H1 (cell line): ENCODE data around the gene FSTL4. TPM values are rescaled to one million over a fixed set of nuclear protein-coding genes. Genes with fewer than 3 reads are reported as not detected.
A peak's percentile ranks its signal among the peaks of the same experiment; 100 is the strongest.

Source experiments
- CTCF ChIA-PET: fragments of 300-600 bp; sonication (Branson Sonifier 250); formaldehyde crosslinking; loops from one replicate; lab custom pipeline; 2021; ENCODE audit not compliant: partially characterized antibody; lab: Charles Lee
- POLR2A ChIA-PET: fragments of 300-600 bp; sonication (Branson Sonifier 250); formaldehyde crosslinking; loops from one replicate; lab custom pipeline; 2021; ENCODE audit warnings: inconsistent platforms; ENCODE audit not compliant: partially characterized antibody; lab: Charles Lee
- DNase-seq, 2 experiments: peaks; one replicate each; pipeline versions ENCODE4 v3.0.0 to v3.0.0-alpha.2; 2010 to 2022; ENCODE audit warnings: low spot score in 2 of 2, low read depth in 1 of 2, mixed read lengths in 1 of 2
- FAIRE-seq: peaks from 2 replicates; lab custom pipeline; 2011; peaks lifted over from hg19 to GRCh38; lab: Jason Lieb, UNC
- H2AFZ ChIP-seq: 2 replicates; pipeline ENCODE4 v1.8.1; 2012; ENCODE audit warnings: low read length, inconsistent platforms
- H2AK5ac ChIP-seq: 2 replicates; pipeline ENCODE4 v1.6.1; 2013; ENCODE audit warnings: low read depth, low read length
- H2BK120ac ChIP-seq: replicated peaks from 2 replicates; pipeline ENCODE3; 2013; ENCODE audit warnings: low read depth, low read length, inconsistent platforms
- H2BK12ac ChIP-seq: 2 replicates; pipeline ENCODE4 v1.6.1; 2013; ENCODE audit warnings: low read depth, low read length
- H2BK15ac ChIP-seq: 2 replicates; pipeline ENCODE4 v1.6.1; 2013; ENCODE audit warnings: low read length
- H2BK20ac ChIP-seq: 2 replicates; pipeline ENCODE4 v1.6.1; 2013; ENCODE audit warnings: low read length
- H2BK5ac ChIP-seq: 2 replicates; pipeline ENCODE4 v1.6.1; 2013; ENCODE audit warnings: low read depth, low read length
- H3K14ac ChIP-seq: 2 replicates; pipeline ENCODE4 v1.6.1; 2013; ENCODE audit warnings: inconsistent platforms; ENCODE audit not compliant: insufficient read length
- H3K18ac ChIP-seq: 2 replicates; pipeline ENCODE4 v1.6.1; 2013; ENCODE audit warnings: low read length; ENCODE audit errors: extremely low read depth
- H3K23ac ChIP-seq: 2 replicates; pipeline ENCODE4 v1.6.1; 2013; ENCODE audit warnings: inconsistent platforms; ENCODE audit not compliant: insufficient read length
- H3K23me2 ChIP-seq: 2 replicates; pipeline ENCODE4 v1.6.1; 2013; ENCODE audit warnings: low read depth, low read length
- H3K27ac ChIP-seq: 2 replicates; pipeline ENCODE4 v1.6.1; 2011; ENCODE audit warnings: low read depth, low read length, inconsistent platforms
- H3K27me3 ChIP-seq, 4 experiments: replicated peaks in 1 of 4; 1 replicate in 1 of 4; 2 replicates in 3 of 4; pipeline versions ENCODE4 v1.6.1 to v1.8.1; 2011 to 2013; ENCODE audit warnings: low read length in 3 of 4, mild to moderate bottlenecking in 3 of 4, inconsistent platforms in 2 of 4, mixed read lengths in 2 of 4, moderate library complexity in 1 of 4; ENCODE audit not compliant: control insufficient read depth in 3 of 4, insufficient read depth in 3 of 4; ENCODE audit errors: extremely low read depth in 1 of 4
- H3K36me3 ChIP-seq, 4 experiments: 2 replicates each; pipeline versions ENCODE4 v1.6.1 to v1.8.1; 2011 to 2013; ENCODE audit warnings: mild to moderate bottlenecking in 4 of 4, low read length in 3 of 4, moderate library complexity in 2 of 4, control low read depth in 1 of 4, inconsistent platforms in 1 of 4; ENCODE audit not compliant: insufficient read depth in 4 of 4, control insufficient read depth in 2 of 4
- H3K4ac ChIP-seq: replicated peaks from 2 replicates; pipeline ENCODE3; 2013; ENCODE audit warnings: low read length, low read depth, mixed read lengths, inconsistent platforms; ENCODE audit not compliant: insufficient read length
- H3K4me1 ChIP-seq, 4 experiments: replicated peaks in 1 of 4; 1 replicate in 1 of 4; 2 replicates in 3 of 4; pipeline versions ENCODE4 v1.6.1 to v1.8.1; 2011 to 2013; ENCODE audit warnings: low read length in 3 of 4, inconsistent platforms in 2 of 4, mixed read lengths in 1 of 4; ENCODE audit not compliant: insufficient read depth in 4 of 4, control insufficient read depth in 3 of 4
- H3K4me2 ChIP-seq, 2 experiments: 2 replicates each; pipeline versions ENCODE4 v1.6.1 to v1.8.1; 2011 to 2013; ENCODE audit warnings: low read depth in 2 of 2, low read length in 2 of 2, control low read depth in 1 of 2, inconsistent platforms in 1 of 2, mild to moderate bottlenecking in 1 of 2; ENCODE audit not compliant: insufficient read depth in 1 of 2
- H3K4me3 ChIP-seq, 4 experiments: fragments of 200-600, 300-600 bp in 1 of 4; sonication (generic), shearing (Covaris generic), sonication (Bioruptor Twin) in 1 of 4; 2 replicates each; pipeline versions ENCODE4 v1.5.1 to v1.8.1; 2011 to 2016; ENCODE audit warnings: low read length in 4 of 4, low read depth in 3 of 4, control low read depth in 2 of 4, inconsistent platforms in 2 of 4, mild to moderate bottlenecking in 2 of 4, mixed read lengths in 1 of 4, moderate library complexity in 1 of 4; ENCODE audit not compliant: insufficient read depth in 2 of 4; ENCODE audit errors: extremely low read depth in 1 of 4
- H3K56ac ChIP-seq: replicated peaks from 2 replicates; pipeline ENCODE3; 2013; ENCODE audit warnings: low read depth, mild to moderate bottlenecking, mixed read lengths, low read length, inconsistent platforms; ENCODE audit not compliant: insufficient read length
- H3K79me1 ChIP-seq: 2 replicates; pipeline ENCODE4 v1.6.1; 2013; ENCODE audit warnings: low read depth, low read length, control low read depth
- H3K79me2 ChIP-seq, 2 experiments: 2 replicates each; pipeline versions ENCODE4 v1.6.1 to v1.8.1; 2012 to 2013; ENCODE audit warnings: low read length in 2 of 2, mild to moderate bottlenecking in 2 of 2, inconsistent platforms in 1 of 2; ENCODE audit not compliant: insufficient read depth in 2 of 2, control insufficient read depth in 1 of 2
- H3K9ac ChIP-seq, 4 experiments: replicated peaks in 1 of 4; 1 replicate in 1 of 4; 2 replicates in 3 of 4; pipeline versions ENCODE4 v1.6.1 to v1.8.1; 2011 to 2013; ENCODE audit warnings: low read depth in 3 of 4, low read length in 3 of 4, control low read depth in 2 of 4, mild to moderate bottlenecking in 2 of 4, moderate library complexity in 2 of 4, inconsistent platforms in 1 of 4; ENCODE audit errors: extremely low read depth in 1 of 4
- H3K9me3 ChIP-seq, 2 experiments: 2 replicates each; pipeline versions ENCODE4 v1.6.1 to v1.8.1; 2012 to 2013; ENCODE audit warnings: mild to moderate bottlenecking in 2 of 2, moderate library complexity in 2 of 2, control low read depth in 1 of 2, inconsistent platforms in 1 of 2, low read depth in 1 of 2, low read length in 1 of 2, mixed read lengths in 1 of 2; ENCODE audit not compliant: insufficient read depth in 2 of 2
- H4K20me1 ChIP-seq, 2 experiments: replicated peaks in 1 of 2; 2 replicates each; pipeline versions ENCODE3 to v1.8.1; 2011 to 2013; ENCODE audit warnings: inconsistent platforms in 2 of 2, low read length in 2 of 2, mild to moderate bottlenecking in 1 of 2; ENCODE audit not compliant: insufficient read depth in 2 of 2, control insufficient read depth in 1 of 2
- H4K5ac ChIP-seq: 2 replicates; pipeline ENCODE4 v1.6.1; 2013; ENCODE audit warnings: low read length, low read depth, mixed read lengths, inconsistent platforms; ENCODE audit not compliant: insufficient read length
- H4K8ac ChIP-seq: 2 replicates; pipeline ENCODE4 v1.8.0; 2013; ENCODE audit warnings: mild to moderate bottlenecking, moderate library complexity, low read length, inconsistent platforms; ENCODE audit not compliant: insufficient read depth; ENCODE audit errors: extremely low read depth
- H4K91ac ChIP-seq: replicated peaks from 2 replicates; pipeline ENCODE3; 2013; ENCODE audit warnings: low read length, mixed read lengths, inconsistent platforms; ENCODE audit not compliant: insufficient read length
- KDM4A ChIP-seq: IDR thresholded peaks from one replicate; pipeline ENCODE4 v1.7.1; 2012; ENCODE audit warnings: low read depth, mild to moderate bottlenecking, moderate library complexity, low read length, inconsistent platforms; ENCODE audit not compliant: severe bottlenecking
- POU5F1 ChIP-seq: IDR thresholded peaks from 2 replicates; pipeline ENCODE4 v1.6.1; 2011; ENCODE audit warnings: low read depth, mild to moderate bottlenecking, low read length, moderate library complexity
- RBBP5 ChIP-seq: IDR thresholded peaks from 2 replicates; pipeline ENCODE4 v1.7.1; 2012; ENCODE audit warnings: low read depth, mild to moderate bottlenecking, inconsistent platforms, low read length, moderate library complexity, borderline replicate concordance
- SUZ12 ChIP-seq: fragments of 200-600 bp; sonication (generic); IDR thresholded peaks from 2 replicates; pipeline ENCODE4 v1.6.1; 2012; ENCODE audit warnings: mild to moderate bottlenecking, inconsistent platforms, low read length, moderate library complexity, mixed read lengths
- WGBS, 2 experiments: shearing (Covaris generic) in 1 of 2; methylation state at CpG; one replicate each; pipeline versions ENCODE4 v1.1.6 to v1.1.7; 2013 to 2015; ENCODE audit warnings: low lambda C conversion rate in 2 of 2, mixed read lengths in 2 of 2, inconsistent platforms in 1 of 2, low coverage in 1 of 2, missing lambda C conversion rate in 1 of 2; ENCODE audit not compliant: insufficient replicate concordance in 2 of 2, insufficient coverage in 1 of 2, insufficient read length in 1 of 2; ENCODE audit errors: extremely low coverage in 1 of 2, missing lambda C conversion rate in 1 of 2; 5-methylcytosine and 5-hydroxymethylcytosine counted together
- polyA plus RNA-seq, 7 experiments: library from polyadenylated mRNA; depleted of rRNA in 3 of 7; stranded (reverse) in 5 of 7; unstranded in 2 of 7; fragments of >200 nt in 5 of 7; fragments of 200-250 nt in 2 of 7; gene quantifications; 1 replicate in 5 of 7; 2 replicates in 1 of 7; 4 replicates in 1 of 7; pipeline versions ENCODE4 v1.2.1 to v1.2.3, GENCODE V29; 2011 to 2013; ENCODE audit warnings: missing spikeins in 2 of 7, mixed read lengths in 2 of 7
- total RNA-seq: library from RNA; stranded (reverse); fragmentation: NEBNext Ultra II Directional; extraction: Animal tissue kit (Norgen Biotek cat#: 25700); gene quantifications from 2 replicates; pipeline ENCODE4 v1.2.1, GENCODE V29; 2021

Gene FSTL4
- total and polyA plus RNA-seq, 2 of the 8 experiments (the other 6 are each of a cell fraction or from before 2014, with no cell fraction given), result 3.1 to 4.1 TPM

DNA sequence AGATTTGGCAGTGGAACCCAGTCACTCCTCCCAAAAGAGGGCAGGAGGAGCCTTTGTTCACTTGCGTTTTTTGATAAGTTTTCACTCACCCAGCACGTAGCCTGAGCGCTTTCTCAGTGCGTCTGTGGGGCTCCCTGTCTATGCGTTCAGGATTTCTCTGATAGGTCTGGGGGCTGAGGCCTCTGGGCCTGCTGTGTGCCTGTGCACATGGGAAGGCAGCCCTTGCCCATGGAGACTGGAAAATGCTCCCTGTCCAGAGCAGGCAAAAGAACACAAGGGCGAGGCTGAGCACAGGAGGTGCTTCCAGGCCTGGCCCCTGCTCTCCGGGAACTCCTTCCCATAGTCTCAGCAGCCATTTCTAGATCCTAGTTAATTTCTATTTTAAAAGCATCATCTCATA is 249.9 kb downstream of the FSTL4 start:
- Histone ChIP-seq H3K79me1 (no peaks in the 10 kb centered on the region), H3K23me2 (no peaks in the 10 kb centered on the region), H2AK5ac (0 out of 2 replicates have a peak overlapping the region, but pooled peaks have one; percentile 30), H2AFZ (no peak overlapping the region), H2BK20ac (0 out of 2 replicates have a peak overlapping the region, but pooled peaks have one; percentile 49), H3K23ac (no peak overlapping the region), H2BK15ac (no peak overlapping the region), H3K14ac (no peak overlapping the region), H4K91ac (no peak overlapping the region), H3K27ac (no peak overlapping the region), H3K9ac (no peak overlapping the region), H3K18ac (no peak overlapping the region), H3K56ac (no peak overlapping the region), H3K36me3 (no peaks in the 10 kb centered on the region), H3K27me3 (no peaks in the 10 kb centered on the region; a peak in 3 of 7 replicates), H3K4me2 (no peak overlapping the region), H3K4me1 (peaks cover 5 to 23% (median 14%) of the 10 kb centered on the region in 4 experiments), H2BK120ac (no peak overlapping the region), H4K8ac (no peak overlapping the region), H3K9me3 (no peaks in the 10 kb centered on the region), H3K79me2 (no peaks in the 10 kb centered on the region), H4K20me1 (no peaks in the 10 kb centered on the region), H3K4ac (no peak overlapping the region), H2BK5ac (no peak overlapping the region), H4K5ac (no peak overlapping the region), H2BK12ac (peak overlapping the region; percentile 32; the same call in 1 of the 2 replicates), H3K4me3 (no peak overlapping the region)
- DNase-seq (peak in 1 of 2 experiments; percentile 35), FAIRE-seq (no peak)
- WGBS, 2 experiments, result 91% methylated on average over 7 of the region's 7 CpGs; no CpG with 5 or more reads in 1 of the 2 experiments
- ChIA-PET CTCF (interaction anchor here (1.0 to 5.5 kb wide), 2 partner anchors 49 to 61 kb away, joined by 3 to 32 read pairs; no protein-coding TSS in a partner anchor), POLR2A (interaction anchor here (1.1 kb wide), 1 partner anchor 16 kb away, joined by 3 read pairs; no protein-coding TSS in a partner anchor)
- TF ChIP-seq RBBP5 (no peak), KDM4A (no peak), SUZ12 (no peak), POU5F1 (no peak)
